Breast epithelium (tissue), 4 donors: ENCODE measurements around the gene CDH24. TPM values are rescaled to one million over a fixed set of nuclear protein-coding genes. Genes with fewer than 3 reads are reported as not detected.

Experiments used
- DNase-seq, 2 donors: peaks; one replicate each; pipeline ENCODE4 v3.0.0-alpha.2; 2019; ENCODE audit warnings: low spot score in 2 of 2
- H3K27ac ChIP-seq, 2 donors: fragments of 200-600 bp; sonication (generic) in 1 of 2; one replicate each; pipeline ENCODE4 v1.5.1; 2016 to 2019; ENCODE audit warnings: mild to moderate bottlenecking in 1 of 2
- H3K27me3 ChIP-seq, 2 donors: fragments of 200-600 bp; sonication (generic) in 1 of 2; one replicate each; pipeline versions ENCODE4 v1.5.1 to v1.6.0; 2017 to 2019; ENCODE audit warnings: control low read depth in 1 of 2, mild to moderate bottlenecking in 1 of 2
- H3K36me3 ChIP-seq: fragments of 200-600 bp; one replicate; pipeline ENCODE4 v1.5.1; 2019
- H3K4me1 ChIP-seq, 2 donors: fragments of 200-600 bp; sonication (generic); one replicate each; pipeline ENCODE4 v1.5.1; 2016 to 2019; ENCODE audit warnings: control low read depth in 1 of 2
- H3K4me3 ChIP-seq, 3 donors: fragments of 200-600 bp; sonication (generic); 1 replicate in 2 of 3; 2 replicates in 1 of 3; pipeline ENCODE4 v1.5.1; 2016 to 2019; ENCODE audit warnings: mild to moderate bottlenecking in 3 of 3, moderate library complexity in 2 of 3
- H3K9me3 ChIP-seq, 2 donors: fragments of 200-600 bp; sonication (generic) in 1 of 2; one replicate each; pipeline ENCODE4 v1.5.1; 2016 to 2019; ENCODE audit warnings: control low read depth in 1 of 2
- CTCF ChIP-seq, 3 donors: fragments of 450-650 bp; IDR thresholded peaks; one replicate each; pipeline ENCODE4 v1.5.1; 2016 to 2017; ENCODE audit warnings: antibody characterized with exemption in 3 of 3, mild to moderate bottlenecking in 3 of 3, moderate library complexity in 3 of 3
- POLR2A ChIP-seq: fragments of 450-650 bp; IDR thresholded peaks from one replicate; pipeline ENCODE4 v1.6.1; 2016; ENCODE audit warnings: antibody characterized with exemption, mild to moderate bottlenecking, moderate library complexity
- POLR2AphosphoS5 ChIP-seq, 3 donors: sonication (generic); formaldehyde crosslinking; IDR thresholded peaks; one replicate each; pipeline ENCODE4 v1.6.1; 2017; ENCODE audit warnings: antibody characterized with exemption in 3 of 3
- intact Hi-C: fragments of 100-400 bp; cut with DNase I; formaldehyde crosslinking; loops from one replicate; pipeline ENCODE4 v1.15.1; 2023; ENCODE audit warnings: low total_unique reads
- total RNA-seq, 3 donors: library from RNA; depleted of rRNA; stranded (reverse); fragments of >200 nt; gene quantifications; one replicate each; pipeline ENCODE4 v1.1.0, GENCODE V29; 2016

CDH24 gene
- total RNA-seq, 3 donors from 2014 or later: 2.2 to 5.2 (median 3.2) TPM

- intact Hi-C loops: no loop called here
- TF ChIP-seq POLR2A (no peak), CTCF (IDR thresholded peaks at IDR 0.05) (no peak), POLR2AphosphoS5 (IDR thresholded peaks at IDR 0.05) (no peak)
- H3K4me3 ChIP-seq: no peak overlapping the region
- no peaks in the 10 kb centered on the region for H3K36me3 ChIP-seq
- H3K4me1 ChIP-seq: no peaks in the 10 kb centered on the region
- DNase-seq: no peak
- no peak overlapping the region for H3K27ac ChIP-seq
- no peaks in the 10 kb centered on the region for H3K27me3 ChIP-seq
- H3K9me3 ChIP-seq: no peaks in the 10 kb centered on the region
These were observed 34.1 kb downstream of the CDH24 start for GRCh38 chr14:23023022-23023794.

- Histone ChIP-seq H3K4me1 (no peaks in the 10 kb centered on the region), H3K4me3 (no peak overlapping the region), H3K27ac (no peak overlapping the region), H3K36me3 (no peaks in the 10 kb centered on the region), H3K9me3 (no peaks in the 10 kb centered on the region), H3K27me3 (no peaks in the 10 kb centered on the region)
- intact Hi-C loops: no loop called here
- TF ChIP-seq POLR2A: no peak
- TF ChIP-seq POLR2AphosphoS5 (IDR thresholded peaks at IDR 0.05): no peak
- TF ChIP-seq CTCF (IDR thresholded peaks at IDR 0.05): no peak
- no peak for DNase-seq
These were observed 35.4 kb downstream of the CDH24 start for GRCh38 chr14:23021889-23022442.

- H3K36me3 ChIP-seq: no peaks in the 10 kb centered on the region
- H3K27ac ChIP-seq: no peak overlapping the region
- no peaks in the 10 kb centered on the region for H3K4me1 ChIP-seq
- intact Hi-C loops: no loop called here
- TF ChIP-seq POLR2A: no peak
- no peak for TF ChIP-seq CTCF (IDR thresholded peaks at IDR 0.05)
- TF ChIP-seq POLR2AphosphoS5 (IDR thresholded peaks at IDR 0.05): no peak
- no peaks in the 10 kb centered on the region for H3K27me3 ChIP-seq
- no peak overlapping the region for H3K4me3 ChIP-seq
- no peaks in the 10 kb centered on the region for H3K9me3 ChIP-seq
- no peak for DNase-seq
These were observed 35.9 kb downstream of the CDH24 start for GRCh38 chr14:23021434-23021833.

- Histone ChIP-seq H3K4me3 (no peak overlapping the region), H3K27me3 (no peaks in the 10 kb centered on the region), H3K36me3 (no peaks in the 10 kb centered on the region), H3K27ac (no peak overlapping the region), H3K9me3 (no peaks in the 10 kb centered on the region), H3K4me1 (no peaks in the 10 kb centered on the region)
- no peak for DNase-seq
- intact Hi-C loops: no loop called here
- TF ChIP-seq POLR2AphosphoS5 (IDR thresholded peaks at IDR 0.05) (no peak), POLR2A (no peak), CTCF (IDR thresholded peaks at IDR 0.05) (no peak)
These were observed 36.9 kb downstream of the CDH24 start for GRCh38 chr14:23020143-23021128.
